Body of pancreas (tissue), 4 donors: ENCODE results near the gene THEM5.

Source experiments
- POLR2A ChIP-seq, 3 donors: fragments of 450-650 bp; IDR thresholded peaks; one replicate each; pipeline ENCODE4 v1.6.1; 2016; ENCODE audit warnings: antibody characterized with exemption in 3 of 3, mild to moderate bottlenecking in 2 of 3
- TF ChIP-seq, protein P1 (sequence below), 7 experiments: fragments of 450-650 bp in 4 of 7; fragments of 200-600 bp in 3 of 7; sonication (generic) in 3 of 7; IDR thresholded peaks; one replicate each; pipeline ENCODE4 v1.5.1; 2016 to 2019; ENCODE audit warnings: antibody characterized with exemption in 7 of 7

DNA sequence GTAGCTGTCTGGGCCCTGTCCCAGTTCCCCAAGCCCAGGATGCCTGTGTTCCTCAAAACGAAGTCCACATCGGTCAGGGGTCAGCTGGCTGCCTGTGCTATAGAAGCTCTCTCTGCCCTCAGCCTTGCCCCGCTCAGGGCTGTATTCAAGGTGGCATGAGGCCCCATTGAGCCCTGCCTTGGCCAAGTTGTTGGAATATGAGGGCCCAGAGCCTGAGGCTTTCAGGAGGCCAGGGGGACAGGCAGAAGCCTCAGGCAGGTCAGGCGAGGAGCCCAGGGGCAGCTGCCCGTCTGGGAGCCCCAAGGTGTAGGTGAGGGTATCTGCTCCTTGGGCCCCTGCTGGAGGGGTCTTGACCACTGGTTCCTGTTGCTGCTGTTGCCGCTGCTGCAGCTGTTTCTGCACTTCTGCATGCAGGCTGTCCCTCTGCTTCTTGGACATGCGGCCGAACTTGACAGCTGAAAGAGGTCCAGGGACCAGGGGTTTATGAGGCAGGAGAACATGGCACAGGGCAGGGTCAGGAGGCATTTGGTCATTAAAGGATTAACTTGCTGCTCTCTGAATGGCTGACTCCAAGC lies 38.5 kb downstream of the THEM5 start:
- TF ChIP-seq, protein P1, sequence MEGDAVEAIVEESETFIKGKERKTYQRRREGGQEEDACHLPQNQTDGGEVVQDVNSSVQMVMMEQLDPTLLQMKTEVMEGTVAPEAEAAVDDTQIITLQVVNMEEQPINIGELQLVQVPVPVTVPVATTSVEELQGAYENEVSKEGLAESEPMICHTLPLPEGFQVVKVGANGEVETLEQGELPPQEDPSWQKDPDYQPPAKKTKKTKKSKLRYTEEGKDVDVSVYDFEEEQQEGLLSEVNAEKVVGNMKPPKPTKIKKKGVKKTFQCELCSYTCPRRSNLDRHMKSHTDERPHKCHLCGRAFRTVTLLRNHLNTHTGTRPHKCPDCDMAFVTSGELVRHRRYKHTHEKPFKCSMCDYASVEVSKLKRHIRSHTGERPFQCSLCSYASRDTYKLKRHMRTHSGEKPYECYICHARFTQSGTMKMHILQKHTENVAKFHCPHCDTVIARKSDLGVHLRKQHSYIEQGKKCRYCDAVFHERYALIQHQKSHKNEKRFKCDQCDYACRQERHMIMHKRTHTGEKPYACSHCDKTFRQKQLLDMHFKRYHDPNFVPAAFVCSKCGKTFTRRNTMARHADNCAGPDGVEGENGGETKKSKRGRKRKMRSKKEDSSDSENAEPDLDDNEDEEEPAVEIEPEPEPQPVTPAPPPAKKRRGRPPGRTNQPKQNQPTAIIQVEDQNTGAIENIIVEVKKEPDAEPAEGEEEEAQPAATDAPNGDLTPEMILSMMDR (IDR thresholded peaks at IDR 0.05) = no peak
- no peak for TF ChIP-seq POLR2A (IDR thresholded peaks at IDR 0.05)
